Measurements from ENCODE around the gene PIGC.

Gene PIGC

DNA sequence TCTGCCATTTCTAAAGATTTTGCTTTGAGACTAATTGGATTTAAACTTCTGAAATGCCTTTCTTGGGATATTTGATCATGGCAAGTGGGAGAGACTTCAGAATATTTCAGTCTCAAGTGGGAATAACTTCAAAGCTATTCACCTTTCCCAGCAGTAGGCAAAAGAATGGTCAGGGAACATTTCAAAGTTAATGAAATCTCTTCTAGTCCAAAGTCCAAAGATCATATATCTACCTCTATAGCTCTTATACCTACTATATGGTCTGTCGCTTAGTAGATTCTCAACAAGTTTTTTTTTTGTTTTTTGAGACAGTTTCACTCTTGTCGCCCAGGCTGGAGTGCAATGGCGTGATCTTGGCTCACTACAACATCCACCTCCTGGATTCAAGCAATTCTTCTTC lies 44.5 kb upstream of the PIGC start:
- no peaks in the 10 kb centered on the region for H3K36me3 ChIP-seq (ENCODE audit: control insufficient read depth in 2 of 2, insufficient read depth in 1 of 2, low read length in 2 of 2)
- H3K27ac ChIP-seq (ENCODE audit: extremely low read depth, low read depth, low read length): no peak overlapping the region
- POLR2A ChIA-PET: interaction anchor here (2.2 kb wide), 1 partner anchor 44 kb away, joined by 6 read pairs; the partner anchor contains the start of gene SUCO
- TF ChIP-seq, protein P1, sequence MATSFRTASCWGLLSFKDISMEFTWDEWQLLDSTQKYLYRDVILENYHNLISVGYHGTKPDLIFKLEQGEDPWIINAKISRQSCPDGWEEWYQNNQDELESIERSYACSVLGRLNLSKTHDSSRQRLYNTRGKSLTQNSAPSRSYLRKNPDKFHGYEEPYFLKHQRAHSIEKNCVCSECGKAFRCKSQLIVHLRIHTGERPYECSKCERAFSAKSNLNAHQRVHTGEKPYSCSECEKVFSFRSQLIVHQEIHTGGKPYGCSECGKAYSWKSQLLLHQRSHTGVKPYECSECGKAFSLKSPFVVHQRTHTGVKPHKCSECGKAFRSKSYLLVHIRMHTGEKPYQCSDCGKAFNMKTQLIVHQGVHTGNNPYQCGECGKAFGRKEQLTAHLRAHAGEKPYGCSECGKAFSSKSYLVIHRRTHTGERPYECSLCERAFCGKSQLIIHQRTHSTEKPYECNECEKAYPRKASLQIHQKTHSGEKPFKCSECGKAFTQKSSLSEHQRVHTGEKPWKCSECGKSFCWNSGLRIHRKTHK (tag by site-specific recombination; IDR thresholded peaks at IDR 0.05): no peak
- TF ChIP-seq ZNF433 (tag by site-specific recombination; IDR thresholded peaks at IDR 0.05; ENCODE audit: low read depth) (no peak), ZNF324 (tag by site-specific recombination; IDR thresholded peaks at IDR 0.05) (no peak), ZNF558 (tag by site-specific recombination; IDR thresholded peaks at IDR 0.05) (no peak), ZNF155 (tag by site-specific recombination; IDR thresholded peaks at IDR 0.05) (no peak), ZNF132 (tag by site-specific recombination; IDR thresholded peaks at IDR 0.05; ENCODE audit: borderline replicate concordance) (no peak)
- TF ChIP-seq, protein P2, sequence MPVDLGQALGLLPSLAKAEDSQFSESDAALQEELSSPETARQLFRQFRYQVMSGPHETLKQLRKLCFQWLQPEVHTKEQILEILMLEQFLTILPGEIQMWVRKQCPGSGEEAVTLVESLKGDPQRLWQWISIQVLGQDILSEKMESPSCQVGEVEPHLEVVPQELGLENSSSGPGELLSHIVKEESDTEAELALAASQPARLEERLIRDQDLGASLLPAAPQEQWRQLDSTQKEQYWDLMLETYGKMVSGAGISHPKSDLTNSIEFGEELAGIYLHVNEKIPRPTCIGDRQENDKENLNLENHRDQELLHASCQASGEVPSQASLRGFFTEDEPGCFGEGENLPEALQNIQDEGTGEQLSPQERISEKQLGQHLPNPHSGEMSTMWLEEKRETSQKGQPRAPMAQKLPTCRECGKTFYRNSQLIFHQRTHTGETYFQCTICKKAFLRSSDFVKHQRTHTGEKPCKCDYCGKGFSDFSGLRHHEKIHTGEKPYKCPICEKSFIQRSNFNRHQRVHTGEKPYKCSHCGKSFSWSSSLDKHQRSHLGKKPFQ (tag by site-specific recombination; IDR thresholded peaks at IDR 0.05): no peak
- no peak overlapping the region for H3K4me3 ChIP-seq (ENCODE audit: low read depth, low read length)
- CTCF ChIA-PET: interaction anchor here (0.6 to 0.7 kb wide), 2 partner anchors 254 to 860 kb away, joined by 3 read pairs; no protein-coding TSS in a partner anchor
- no peaks in the 10 kb centered on the region for H3K4me1 ChIP-seq (ENCODE audit: control insufficient read depth, insufficient read depth, low read length)
- H3K9me3 ChIP-seq (ENCODE audit: control insufficient read depth, insufficient read depth, low read depth, low read length): no peaks in the 10 kb centered on the region

DNA sequence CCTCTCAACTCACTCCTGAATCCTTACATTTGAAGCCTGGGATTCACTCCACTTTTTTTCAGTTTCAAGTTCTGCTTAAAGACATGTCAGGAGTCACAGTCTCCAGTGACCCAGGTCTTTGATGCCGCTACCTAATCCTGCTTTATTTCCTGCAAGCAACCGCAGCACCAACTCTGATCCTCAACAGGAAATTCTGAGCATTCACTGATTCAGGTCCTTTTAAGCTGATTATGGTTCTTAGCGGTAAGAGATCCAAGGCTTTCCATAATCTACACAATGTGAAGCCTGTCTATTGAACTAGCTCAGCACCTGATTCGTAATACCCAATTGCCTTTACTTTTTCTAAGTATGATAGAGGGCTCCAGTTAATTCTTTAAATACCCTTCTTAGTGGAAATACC lies 43.7 kb upstream of the PIGC start:
- ChIA-PET CTCF (interaction anchor here (0.6 to 0.7 kb wide), 2 partner anchors 302 to 684 kb away, joined by 3 to 4 read pairs; no protein-coding TSS in a partner anchor), POLR2A (interaction anchor here (0.6 to 2.2 kb wide), 2 partner anchors 45 to 1374 kb away, joined by 5 to 6 read pairs; partner anchors contain the start of gene SUCO)
- no peak overlapping the region for H3K4me3 ChIP-seq (ENCODE audit: low read depth, low read length)
- H3K4me1 ChIP-seq (ENCODE audit: control insufficient read depth, insufficient read depth, low read length): no peaks in the 10 kb centered on the region
- no peaks in the 10 kb centered on the region for H3K36me3 ChIP-seq (ENCODE audit: control insufficient read depth in 2 of 2, insufficient read depth in 1 of 2, low read length in 2 of 2)
- TF ChIP-seq ZNF654 (tag by site-specific recombination; IDR thresholded peaks at IDR 0.05; ENCODE audit: low read depth) (no peak), WT1 (tag by site-specific recombination; IDR thresholded peaks at IDR 0.05) (no peak), ZNF548 (tag by site-specific recombination; IDR thresholded peaks at IDR 0.05) (no peak), ZBTB1 (tag by site-specific recombination; IDR thresholded peaks at IDR 0.05) (no peak)
- TF ChIP-seq, protein P3, sequence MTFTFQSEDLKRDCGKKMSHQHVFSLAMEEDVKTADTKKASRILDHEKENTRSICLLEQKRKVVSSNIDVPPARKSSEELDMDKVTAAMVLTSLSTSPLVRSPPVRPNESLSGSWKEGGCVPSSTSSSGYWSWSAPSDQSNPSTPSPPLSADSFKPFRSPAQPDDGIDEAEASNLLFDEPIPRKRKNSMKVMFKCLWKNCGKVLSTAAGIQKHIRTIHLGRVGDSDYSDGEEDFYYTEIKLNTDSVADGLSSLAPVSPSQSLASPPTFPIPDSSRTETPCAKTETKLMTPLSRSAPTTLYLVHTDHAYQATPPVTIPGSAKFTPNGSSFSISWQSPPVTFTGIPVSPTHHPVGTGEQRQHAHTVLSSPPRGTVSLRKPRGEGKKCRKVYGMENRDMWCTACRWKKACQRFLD (tag by site-specific recombination; IDR thresholded peaks at IDR 0.05): no peak
- H3K27ac ChIP-seq (ENCODE audit: extremely low read depth, low read depth, low read length): no peak overlapping the region
- no peaks in the 10 kb centered on the region for H3K9me3 ChIP-seq (ENCODE audit: control insufficient read depth, insufficient read depth, low read depth, low read length)

DNA sequence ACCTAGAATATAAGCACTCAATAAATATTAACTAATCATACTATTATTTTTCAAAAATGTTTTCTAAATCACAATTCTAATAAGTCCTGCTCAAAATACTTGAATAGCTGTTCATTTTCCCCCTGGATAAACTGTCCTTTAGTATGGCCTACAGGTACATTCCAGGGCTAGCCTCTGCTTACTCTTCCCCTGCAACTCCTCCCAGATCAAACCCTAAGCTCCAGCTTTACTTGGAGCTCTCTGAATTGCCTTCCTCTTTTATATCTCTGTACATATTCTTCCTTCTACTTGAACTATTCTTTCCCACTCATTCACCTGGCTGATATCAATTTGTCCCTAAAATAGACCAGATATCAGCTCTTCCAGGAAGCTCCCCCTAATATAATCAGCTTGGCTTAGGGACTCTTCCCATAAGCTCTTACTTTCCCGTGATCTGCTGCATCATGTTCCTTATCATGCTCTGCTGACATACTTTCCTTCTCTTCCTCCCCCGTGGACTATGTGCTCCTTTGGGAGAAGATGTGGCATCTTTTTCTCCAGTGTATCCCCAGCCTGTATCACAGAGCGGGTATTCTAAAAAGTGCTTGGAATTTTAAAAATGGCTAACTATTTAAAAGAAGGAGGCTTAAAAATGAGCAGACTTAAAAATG lies 43.1 kb upstream of the PIGC start:
- H3K4me3 ChIP-seq (ENCODE audit: low read depth, low read length): no peak overlapping the region
- CTCF ChIA-PET: interaction anchor here (0.6 to 1.3 kb wide), 4 partner anchors 16 to 685 kb away, joined by 3 to 5 read pairs (median 4); no protein-coding TSS in a partner anchor
- POLR2A ChIA-PET: interaction anchor here (0.6 to 2.2 kb wide), 2 partner anchors 45 to 1375 kb away, joined by 5 to 6 read pairs; partner anchors contain the start of gene SUCO
- TF ChIP-seq ZNF670 (tag by site-specific recombination; IDR thresholded peaks at IDR 0.05; ENCODE audit: low read depth): no peak
- TF ChIP-seq ZNF473 (tag by site-specific recombination; IDR thresholded peaks at IDR 0.05): no peak
- TF ChIP-seq ZNF501 (tag by site-specific recombination; IDR thresholded peaks at IDR 0.05): no peak
- TF ChIP-seq ZFHX2 (tag by site-specific recombination; conservative IDR thresholded peaks at IDR 0.05): no peak
- TF ChIP-seq, protein P2 (tag by site-specific recombination; IDR thresholded peaks at IDR 0.05): no peak
- no peak for TF ChIP-seq ZNF292 (tag by site-specific recombination; IDR thresholded peaks at IDR 0.05; ENCODE audit: borderline replicate concordance, low read depth)
- TF ChIP-seq ZNF558 (tag by site-specific recombination; IDR thresholded peaks at IDR 0.05): no peak
- no peak for TF ChIP-seq ZNF660 (tag by site-specific recombination; IDR thresholded peaks at IDR 0.05)
- TF ChIP-seq, protein P4, sequence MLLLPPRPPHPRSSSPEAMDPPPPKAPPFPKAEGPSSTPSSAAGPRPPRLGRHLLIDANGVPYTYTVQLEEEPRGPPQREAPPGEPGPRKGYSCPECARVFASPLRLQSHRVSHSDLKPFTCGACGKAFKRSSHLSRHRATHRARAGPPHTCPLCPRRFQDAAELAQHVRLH (tag by site-specific recombination; IDR thresholded peaks at IDR 0.05): no peak
- no peak for TF ChIP-seq ZNF266 (tag by site-specific recombination; IDR thresholded peaks at IDR 0.05; ENCODE audit: low read depth)
- TF ChIP-seq ZBTB7A (tag by site-specific recombination; IDR thresholded peaks at IDR 0.05; ENCODE audit: low read depth): no peak
- no peak for TF ChIP-seq YY2 (tag by site-specific recombination; IDR thresholded peaks at IDR 0.05)
- TF ChIP-seq, protein P5, sequence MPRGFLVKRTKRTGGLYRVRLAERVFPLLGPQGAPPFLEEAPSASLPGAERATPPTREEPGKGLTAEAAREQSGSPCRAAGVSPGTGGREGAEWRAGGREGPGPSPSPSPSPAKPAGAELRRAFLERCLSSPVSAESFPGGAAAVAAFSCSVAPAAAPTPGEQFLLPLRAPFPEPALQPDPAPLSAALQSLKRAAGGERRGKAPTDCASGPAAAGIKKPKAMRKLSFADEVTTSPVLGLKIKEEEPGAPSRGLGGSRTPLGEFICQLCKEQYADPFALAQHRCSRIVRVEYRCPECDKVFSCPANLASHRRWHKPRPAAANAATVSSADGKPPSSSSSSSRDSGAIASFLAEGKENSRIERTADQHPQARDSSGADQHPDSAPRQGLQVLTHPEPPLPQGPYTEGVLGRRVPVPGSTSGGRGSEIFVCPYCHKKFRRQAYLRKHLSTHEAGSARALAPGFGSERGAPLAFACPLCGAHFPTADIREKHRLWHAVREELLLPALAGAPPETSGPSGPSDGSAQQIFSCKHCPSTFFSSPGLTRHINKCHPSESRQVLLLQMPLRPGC (tag by site-specific recombination; IDR thresholded peaks at IDR 0.05): no peak

More for the DNA sequence above, 43.1 kb upstream of the PIGC start:
- Histone ChIP-seq H3K4me1 (ENCODE audit: control insufficient read depth, insufficient read depth, low read length) (no peaks in the 10 kb centered on the region), H3K36me3 (ENCODE audit: control insufficient read depth in 2 of 2, insufficient read depth in 1 of 2, low read length in 2 of 2) (no peaks in the 10 kb centered on the region), H3K27ac (ENCODE audit: extremely low read depth, low read depth, low read length) (no peak overlapping the region), H3K9me3 (ENCODE audit: control insufficient read depth, insufficient read depth, low read depth, low read length) (no peaks in the 10 kb centered on the region)
